ENCODE results near the gene DCANP1. TPM values are rescaled to one million over a fixed set of nuclear protein-coding genes. Genes with fewer than 3 reads are reported as not detected.

The DCANP1 gene
- polyA plus RNA-seq, 1 experiment: not detected

GRCh38 chr5:135444881-135445280 lies 2.3 kb downstream of the DCANP1 start:
- ChIA-PET CTCF (interaction anchor here (1.3 to 1.6 kb wide), 2 partner anchors 12 to 107 kb away, joined by 4 to 7 read pairs; no protein-coding TSS in a partner anchor), POLR2A (no interaction called here)
- Histone ChIP-seq H3K27ac (ENCODE audit: low read depth, low read length) (no peak overlapping the region), H3K9me3 (ENCODE audit: control insufficient read depth, insufficient read depth, low read length) (peaks cover 6% of the 10 kb centered on the region; the same call in 1 of the 2 replicates), H3K4me3 (ENCODE audit: low read depth, low read length) (no peak overlapping the region), H3K27me3 (ENCODE audit: control insufficient read depth, insufficient read depth, low read length) (peaks cover 21% of the 10 kb centered on the region)
- no peak for DNase-seq (ENCODE audit: low read depth, low spot score)
- TF ChIP-seq, protein P1, sequence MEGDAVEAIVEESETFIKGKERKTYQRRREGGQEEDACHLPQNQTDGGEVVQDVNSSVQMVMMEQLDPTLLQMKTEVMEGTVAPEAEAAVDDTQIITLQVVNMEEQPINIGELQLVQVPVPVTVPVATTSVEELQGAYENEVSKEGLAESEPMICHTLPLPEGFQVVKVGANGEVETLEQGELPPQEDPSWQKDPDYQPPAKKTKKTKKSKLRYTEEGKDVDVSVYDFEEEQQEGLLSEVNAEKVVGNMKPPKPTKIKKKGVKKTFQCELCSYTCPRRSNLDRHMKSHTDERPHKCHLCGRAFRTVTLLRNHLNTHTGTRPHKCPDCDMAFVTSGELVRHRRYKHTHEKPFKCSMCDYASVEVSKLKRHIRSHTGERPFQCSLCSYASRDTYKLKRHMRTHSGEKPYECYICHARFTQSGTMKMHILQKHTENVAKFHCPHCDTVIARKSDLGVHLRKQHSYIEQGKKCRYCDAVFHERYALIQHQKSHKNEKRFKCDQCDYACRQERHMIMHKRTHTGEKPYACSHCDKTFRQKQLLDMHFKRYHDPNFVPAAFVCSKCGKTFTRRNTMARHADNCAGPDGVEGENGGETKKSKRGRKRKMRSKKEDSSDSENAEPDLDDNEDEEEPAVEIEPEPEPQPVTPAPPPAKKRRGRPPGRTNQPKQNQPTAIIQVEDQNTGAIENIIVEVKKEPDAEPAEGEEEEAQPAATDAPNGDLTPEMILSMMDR (IDR thresholded peaks at IDR 0.05; ENCODE audit: low read depth, low read length): no peak

DNA sequence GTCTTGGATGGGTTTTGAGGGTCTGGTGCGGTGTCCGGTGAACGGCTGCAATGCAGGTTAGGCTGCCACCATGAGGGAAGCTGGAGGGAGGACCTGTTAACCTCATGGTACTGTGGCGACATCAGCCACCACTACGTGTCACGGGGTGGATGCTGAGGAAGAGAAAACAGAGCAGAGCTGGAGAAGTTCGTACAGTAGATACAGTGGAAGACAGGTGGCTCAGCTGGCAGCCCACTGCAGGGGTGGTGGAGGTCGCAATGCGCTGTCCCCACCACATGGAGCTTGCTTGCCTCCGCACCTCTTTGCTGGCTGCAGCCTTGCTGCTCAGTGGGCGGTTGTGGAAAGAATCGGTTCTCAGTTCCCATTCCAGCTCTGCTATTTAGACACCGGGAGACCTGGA lies 2.8 kb downstream of the DCANP1 start:
- H3K27ac ChIP-seq (ENCODE audit: low read depth, low read length): no peak overlapping the region
- peaks cover 6% of the 10 kb centered on the region; the same call in 1 of the 2 replicates for H3K9me3 ChIP-seq (ENCODE audit: control insufficient read depth, insufficient read depth, low read length)
- CTCF ChIA-PET: interaction anchor here (1.6 kb wide), 1 partner anchor 12 kb away, joined by 7 read pairs; no protein-coding TSS in a partner anchor
- H3K27me3 ChIP-seq (ENCODE audit: control insufficient read depth, insufficient read depth, low read length): peaks cover 21% of the 10 kb centered on the region
- TF ChIP-seq, protein P1 (IDR thresholded peaks at IDR 0.05; ENCODE audit: low read depth, low read length): no peak
- H3K4me3 ChIP-seq (ENCODE audit: low read depth, low read length): no peak overlapping the region
- POLR2A ChIA-PET: no interaction called here
- DNase-seq (ENCODE audit: low read depth, low spot score): no peak

DNA sequence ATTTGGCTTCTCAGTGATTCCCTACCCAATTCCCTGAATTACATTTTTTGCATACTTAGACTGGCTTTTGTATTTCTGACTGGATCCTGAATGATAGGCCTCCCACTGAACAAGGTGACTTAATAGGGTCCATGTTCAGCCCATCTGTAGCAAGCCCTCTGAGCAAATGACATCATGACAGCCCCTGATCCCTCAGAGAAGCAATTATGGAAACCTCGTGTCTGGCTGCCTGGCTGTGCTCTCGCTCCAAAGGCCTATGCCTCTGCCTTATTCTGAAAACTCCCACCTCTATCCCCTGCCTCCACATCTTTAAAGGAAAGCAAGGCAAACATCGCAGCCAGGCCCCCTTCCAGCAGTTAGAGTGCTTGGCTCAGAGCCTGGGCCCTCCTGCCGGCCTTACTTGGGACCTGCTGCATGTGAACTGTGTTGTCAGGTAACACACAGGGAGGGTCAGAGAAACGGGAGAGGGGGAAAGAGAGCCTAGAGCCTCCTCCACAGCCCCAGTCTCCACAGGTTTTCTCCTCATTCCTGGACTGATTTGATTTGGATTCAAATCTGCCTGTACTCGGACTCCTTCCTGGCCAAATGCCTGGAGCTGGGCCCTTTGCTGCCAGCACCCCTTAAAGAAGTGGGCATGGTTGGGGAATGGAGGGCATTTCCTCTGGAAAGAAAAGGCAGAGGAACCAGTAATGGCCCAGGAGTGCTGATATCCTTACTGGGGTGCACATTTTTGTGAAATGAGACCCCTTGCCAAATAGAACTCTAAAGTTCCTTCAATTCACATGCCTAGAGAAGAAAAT lies 3.8 kb downstream of the DCANP1 start:
- no peak for DNase-seq (ENCODE audit: low read depth, low spot score)
- CTCF ChIA-PET: interaction anchor here (1.6 kb wide), 1 partner anchor 13 kb away, joined by 7 read pairs; no protein-coding TSS in a partner anchor
- H3K9me3 ChIP-seq (ENCODE audit: control insufficient read depth, insufficient read depth, low read length): peaks cover 6% of the 10 kb centered on the region; the same call in 1 of the 2 replicates

GRCh38 chr5:135442431-135443160 lies 4.6 kb downstream of the DCANP1 start:
- no peak for DNase-seq (ENCODE audit: low read depth, low spot score)
- CTCF ChIA-PET: interaction anchor here (9.5 kb wide), 1 partner anchor 17 kb away, joined by 77 read pairs; no protein-coding TSS in a partner anchor
- POLR2A ChIA-PET: no interaction called here

More for the DNA sequence above, 3.8 kb downstream of the DCANP1 start:
- Histone ChIP-seq H3K27me3 (ENCODE audit: control insufficient read depth, insufficient read depth, low read length) (peaks cover 13% of the 10 kb centered on the region), H3K27ac (ENCODE audit: low read depth, low read length) (no peak overlapping the region), H3K4me3 (ENCODE audit: low read depth, low read length) (no peak overlapping the region)
- TF ChIP-seq, protein P1 (IDR thresholded peaks at IDR 0.05; ENCODE audit: low read depth, low read length): no peak
- POLR2A ChIA-PET: no interaction called here

More at GRCh38 chr5:135442431-135443160, 4.6 kb downstream of the DCANP1 start:
- peaks cover 7% of the 10 kb centered on the region for H3K27me3 ChIP-seq (ENCODE audit: control insufficient read depth, insufficient read depth, low read length)
- H3K9me3 ChIP-seq (ENCODE audit: control insufficient read depth, insufficient read depth, low read length): peaks cover 6% of the 10 kb centered on the region; the same call in 1 of the 2 replicates
- TF ChIP-seq, protein P1 (IDR thresholded peaks at IDR 0.05; ENCODE audit: low read depth, low read length): no peak
- no peak overlapping the region for H3K4me3 ChIP-seq (ENCODE audit: low read depth, low read length)
- no peak overlapping the region for H3K27ac ChIP-seq (ENCODE audit: low read depth, low read length)

Data from AG04450 (cell line).